GM12873 (cell line): Measurements from ENCODE around the gene PIK3C3.

Source experiments
- CTCF ChIP-seq: IDR thresholded peaks from 2 replicates; pipeline ENCODE4 v1.5.1; 2012; ENCODE audit warnings: low read depth, mild to moderate bottlenecking, moderate library complexity, low read length, control low read depth; ENCODE audit not compliant: insufficient read depth; ENCODE audit errors: missing control alignments

Gene PIK3C3

GRCh38 chr18:42052122-42052708, 97.2 kb downstream of the PIK3C3 start:
- peak; percentile 42 for TF ChIP-seq CTCF

GRCh38 chr18:42053188-42053781, 98.3 kb downstream of the PIK3C3 start:
- peak; percentile 74 for TF ChIP-seq CTCF

- TF ChIP-seq CTCF = no peak
Observed at GRCh38 chr18:42064109-42064508, 109.1 kb downstream of the PIK3C3 start.

- TF ChIP-seq CTCF = no peak
Observed at GRCh38 chr18:42067518-42067917, 112.5 kb downstream of the PIK3C3 start.

GRCh38 chr18:42068030-42068429, 113.0 kb downstream of the PIK3C3 start:
- TF ChIP-seq CTCF = no peak

GRCh38 chr18:42069036-42069435, 114.0 kb downstream of the PIK3C3 start:
- TF ChIP-seq CTCF = no peak

GRCh38 chr18:42072407-42072806, 117.4 kb downstream of the PIK3C3 start:
- peak; percentile 30 for TF ChIP-seq CTCF
